ENCODE data around the gene CEP162. TPM values are rescaled to one million over a fixed set of nuclear protein-coding genes. Genes with fewer than 3 reads are reported as not detected.

The CEP162 gene
- total and polyA plus RNA-seq, 2 of the 8 experiments (the other 6 are each of a cell fraction or from before 2014, with no cell fraction given) = 1.3 to 10.6 TPM

- peaks cover 0 to 14% (median 5%) of the 10 kb centered on the region in 4 experiments; a peak in 3 of 8 replicates for H3K36me3 ChIP-seq (ENCODE audit: control insufficient read depth in 2 of 4, insufficient read depth in 4 of 4, low read length in 3 of 4)
- H2AK5ac ChIP-seq (ENCODE audit: low read depth, low read length) = no peak overlapping the region
- H4K20me1 ChIP-seq (replicated peaks in 1 of 2; ENCODE audit: control insufficient read depth in 1 of 2, insufficient read depth in 2 of 2, low read length in 2 of 2) = no peaks in the 10 kb centered on the region
- no peak overlapping the region for H3K18ac ChIP-seq (ENCODE audit: extremely low read depth, low read length)
- H3K23ac ChIP-seq (ENCODE audit: insufficient read length) = no peak overlapping the region
- ChIA-PET CTCF (ENCODE audit: partially characterized antibody) (no interaction called here), POLR2A (ENCODE audit: partially characterized antibody) (no interaction called here)
- no peaks in the 10 kb centered on the region for H3K79me2 ChIP-seq (ENCODE audit: control insufficient read depth in 1 of 2, insufficient read depth in 2 of 2, low read length in 2 of 2)
- H3K4me3 ChIP-seq (ENCODE audit: extremely low read depth in 1 of 4, insufficient read depth in 2 of 4, low read depth in 3 of 4, low read length in 4 of 4) = no peak overlapping the region
- H2BK120ac ChIP-seq (replicated peaks; ENCODE audit: low read depth, low read length) = no peak overlapping the region
- H2BK5ac ChIP-seq (ENCODE audit: low read depth, low read length) = no peak overlapping the region
- H2BK12ac ChIP-seq (ENCODE audit: low read depth, low read length) = no peak overlapping the region
- no peaks in the 10 kb centered on the region for H3K9me3 ChIP-seq (ENCODE audit: insufficient read depth in 2 of 2, low read depth in 1 of 2, low read length in 1 of 2)
- H4K8ac ChIP-seq (ENCODE audit: extremely low read depth, insufficient read depth, low read length) = no peak overlapping the region
- H3K4me1 ChIP-seq (replicated peaks in 1 of 4; ENCODE audit: control insufficient read depth in 3 of 4, insufficient read depth in 4 of 4, low read length in 3 of 4) = no peaks in the 10 kb centered on the region
- no peak overlapping the region for H2AFZ ChIP-seq (ENCODE audit: low read length)
- H3K56ac ChIP-seq (replicated peaks; ENCODE audit: insufficient read length, low read depth, low read length) = no peak overlapping the region
- H3K14ac ChIP-seq (ENCODE audit: insufficient read length) = no peak overlapping the region
- no peak overlapping the region for H3K4ac ChIP-seq (replicated peaks; ENCODE audit: insufficient read length, low read depth, low read length)
- WGBS, 2 experiments (ENCODE audit: extremely low coverage in 1 of 2, insufficient coverage in 1 of 2, insufficient read length in 1 of 2, insufficient replicate concordance in 2 of 2, low coverage in 1 of 2, low lambda C conversion rate in 2 of 2, missing lambda C conversion rate in 1 of 2) = 88% methylated on average over 1 of the region's 1 CpG; no CpG with 5 or more reads in 1 of the 2 experiments
- H2BK20ac ChIP-seq (ENCODE audit: low read length) = no peak overlapping the region
- no peaks in the 10 kb centered on the region for H3K27me3 ChIP-seq (replicated peaks in 1 of 4; ENCODE audit: control insufficient read depth in 3 of 4, extremely low read depth in 1 of 4, insufficient read depth in 3 of 4, low read length in 3 of 4)
- no peak overlapping the region for H3K9ac ChIP-seq (replicated peaks in 1 of 4; ENCODE audit: extremely low read depth in 1 of 4, low read depth in 3 of 4, low read length in 3 of 4)
- H3K4me2 ChIP-seq (ENCODE audit: insufficient read depth in 1 of 2, low read depth in 2 of 2, low read length in 2 of 2) = no peak overlapping the region
- no peak for FAIRE-seq
- DNase-seq (ENCODE audit: low read depth in 1 of 2, low spot score in 2 of 2) = no peak
- H2BK15ac ChIP-seq (ENCODE audit: low read length) = no peak overlapping the region
- no peak overlapping the region for H4K91ac ChIP-seq (replicated peaks; ENCODE audit: insufficient read length, low read length)
- no peaks in the 10 kb centered on the region for H3K23me2 ChIP-seq (ENCODE audit: low read depth, low read length)
- H3K27ac ChIP-seq (ENCODE audit: low read depth, low read length) = no peak overlapping the region
- H4K5ac ChIP-seq (ENCODE audit: insufficient read length, low read depth, low read length) = no peak overlapping the region
- no peaks in the 10 kb centered on the region for H3K79me1 ChIP-seq (ENCODE audit: low read depth, low read length)
- TF ChIP-seq CBX5 (IDR thresholded peaks at IDR 0.05; ENCODE audit: low read depth, low read length) (no peak), CTCF (IDR thresholded peaks at IDR 0.05; ENCODE audit: control extremely low read depth in 1 of 3, insufficient read depth in 1 of 3, low read depth in 1 of 3, low read length in 3 of 3) (no peak), MAX (IDR thresholded peaks at IDR 0.05) (no peak), RFX5 (IDR thresholded peaks at IDR 0.05; ENCODE audit: borderline replicate concordance, low read depth, low read length) (no peak), MAFK (IDR thresholded peaks at IDR 0.05; ENCODE audit: low read depth, low read length) (no peak), RBBP5 (IDR thresholded peaks at IDR 0.05; ENCODE audit: borderline replicate concordance, low read depth, low read length) (no peak)
Measured at GRCh38 chr6:84172574-84172973, 54.9 kb downstream of the CEP162 start.

Measured in H1 (cell line).